OCI-LY3 (cell line): Measurements from ENCODE around the gene ATP5ME.

Experiments used
- EZH2phosphoT487 ChIP-seq: fragments of 200-600 bp; shearing (Covaris generic); IDR thresholded peaks from 2 replicates; pipeline ENCODE4 v1.6.1; 2018; ENCODE audit warnings: antibody characterized with exemption, mixed run types, low read depth
- TF ChIP-seq, protein P1 (sequence below): fragments of 200-600, 300-600 bp; sonication (generic); IDR thresholded peaks from 2 replicates; pipeline ENCODE4 v1.5.1; 2014; ENCODE audit warnings: antibody characterized with exemption, low read length, low read depth

DNA sequence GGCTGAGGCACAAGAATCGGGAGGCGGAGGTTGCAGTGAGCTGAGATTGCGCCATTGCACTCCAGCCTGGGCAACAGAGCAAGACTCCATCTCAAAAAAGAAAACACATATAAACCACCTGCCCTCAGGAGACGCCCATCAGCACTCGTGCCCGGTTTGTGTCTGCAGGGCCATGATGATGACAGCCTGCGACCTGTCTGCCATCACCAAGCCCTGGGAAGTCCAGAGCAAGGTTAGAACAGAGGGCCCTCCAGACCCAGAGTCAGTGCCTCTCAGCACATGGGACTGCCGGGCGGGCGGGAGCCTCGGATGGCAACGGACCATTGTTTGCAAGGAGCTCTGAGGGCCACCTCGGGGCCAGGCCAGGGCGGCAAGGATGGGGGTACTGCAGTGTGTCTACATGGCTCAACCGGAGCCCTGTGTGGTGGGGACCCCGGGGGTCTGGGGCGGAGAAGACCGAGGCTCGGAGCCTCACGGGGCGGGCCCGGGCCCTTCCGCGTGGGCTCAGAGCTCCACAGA lies 9.3 kb downstream of the ATP5ME start:
- TF ChIP-seq, protein P1, sequence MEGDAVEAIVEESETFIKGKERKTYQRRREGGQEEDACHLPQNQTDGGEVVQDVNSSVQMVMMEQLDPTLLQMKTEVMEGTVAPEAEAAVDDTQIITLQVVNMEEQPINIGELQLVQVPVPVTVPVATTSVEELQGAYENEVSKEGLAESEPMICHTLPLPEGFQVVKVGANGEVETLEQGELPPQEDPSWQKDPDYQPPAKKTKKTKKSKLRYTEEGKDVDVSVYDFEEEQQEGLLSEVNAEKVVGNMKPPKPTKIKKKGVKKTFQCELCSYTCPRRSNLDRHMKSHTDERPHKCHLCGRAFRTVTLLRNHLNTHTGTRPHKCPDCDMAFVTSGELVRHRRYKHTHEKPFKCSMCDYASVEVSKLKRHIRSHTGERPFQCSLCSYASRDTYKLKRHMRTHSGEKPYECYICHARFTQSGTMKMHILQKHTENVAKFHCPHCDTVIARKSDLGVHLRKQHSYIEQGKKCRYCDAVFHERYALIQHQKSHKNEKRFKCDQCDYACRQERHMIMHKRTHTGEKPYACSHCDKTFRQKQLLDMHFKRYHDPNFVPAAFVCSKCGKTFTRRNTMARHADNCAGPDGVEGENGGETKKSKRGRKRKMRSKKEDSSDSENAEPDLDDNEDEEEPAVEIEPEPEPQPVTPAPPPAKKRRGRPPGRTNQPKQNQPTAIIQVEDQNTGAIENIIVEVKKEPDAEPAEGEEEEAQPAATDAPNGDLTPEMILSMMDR = no peak
- no peak for TF ChIP-seq EZH2phosphoT487
